GM23248 (cell line): ENCODE data around the gene PTPRN2. TPM values are rescaled to one million over a fixed set of nuclear protein-coding genes. Genes with fewer than 3 reads are reported as not detected.

Experiments
- DNase-seq: peaks from one replicate; pipeline ENCODE4 v3.0.0-alpha.2; 2015
- H2AFZ ChIP-seq: fragments of 200-600 bp; sonication (generic); 2 replicates; pipeline ENCODE4 v1.6.1; 2016; ENCODE audit warnings: antibody characterized with exemption
- H3F3A ChIP-seq: fragments of 200-600 bp; sonication (generic); 2 replicates; pipeline ENCODE4 v1.6.1; 2016; ENCODE audit warnings: mild to moderate bottlenecking, antibody characterized with exemption, mixed run types; ENCODE audit not compliant: insufficient read depth
- H3K27ac ChIP-seq: fragments of 200-600 bp; sonication (generic); 2 replicates; pipeline ENCODE4 v1.5.1; 2016; ENCODE audit warnings: mild to moderate bottlenecking
- H3K27me3 ChIP-seq: fragments of 200-600 bp; sonication (generic); replicated peaks from 2 replicates; pipeline ENCODE4 v1.6.1; 2016; ENCODE audit warnings: mild to moderate bottlenecking; ENCODE audit not compliant: insufficient read depth
- H3K36me3 ChIP-seq: fragments of 200-600 bp; sonication (generic); 2 replicates; pipeline ENCODE4 v1.6.1; 2016; ENCODE audit warnings: low read depth, mild to moderate bottlenecking
- H3K4me1 ChIP-seq: fragments of 200-600 bp; sonication (generic); 2 replicates; pipeline ENCODE4 v1.6.1; 2016; ENCODE audit warnings: mild to moderate bottlenecking; ENCODE audit not compliant: insufficient read depth
- H3K4me2 ChIP-seq: fragments of 200-600 bp; sonication (generic); one replicate; pipeline ENCODE4 v1.6.1; 2016; ENCODE audit warnings: mild to moderate bottlenecking; ENCODE audit not compliant: unreplicated experiment
- H3K4me3 ChIP-seq: fragments of 200-600 bp; sonication (generic); 2 replicates; pipeline ENCODE4 v1.5.1; 2016; ENCODE audit warnings: mild to moderate bottlenecking
- H3K79me2 ChIP-seq: fragments of 200-600 bp; sonication (generic); 2 replicates; pipeline ENCODE4 v1.6.1; 2016; ENCODE audit warnings: mild to moderate bottlenecking; ENCODE audit not compliant: insufficient read depth
- H3K9ac ChIP-seq: fragments of 200-600 bp; sonication (generic); 2 replicates; pipeline ENCODE4 v1.6.1; 2016; ENCODE audit warnings: mild to moderate bottlenecking
- H3K9me2 ChIP-seq: fragments of 200-600 bp; sonication (generic); 2 replicates; pipeline ENCODE4 v1.6.1; 2016; ENCODE audit warnings: mixed run types, mild to moderate bottlenecking, moderate library complexity; ENCODE audit not compliant: insufficient read depth
- H3K9me3 ChIP-seq: fragments of 200-600 bp; sonication (generic); one replicate; pipeline ENCODE4 v1.6.1; 2017; ENCODE audit warnings: low read depth
- H4K20me1 ChIP-seq: fragments of 200-600 bp; sonication (generic); 2 replicates; pipeline ENCODE4 v1.6.0; 2016; ENCODE audit not compliant: insufficient read depth
- EZH2 ChIP-seq: fragments of 200-600 bp; sonication (generic); IDR thresholded peaks from 2 replicates; pipeline ENCODE4 v1.6.1; 2018; ENCODE audit warnings: antibody characterized with exemption, mild to moderate bottlenecking; ENCODE audit not compliant: insufficient read depth, poor library complexity, severe bottlenecking
- EZH2phosphoT487 ChIP-seq: fragments of 200-600 bp; sonication (generic); IDR thresholded peaks from 2 replicates; pipeline ENCODE4 v1.6.1; 2018; ENCODE audit warnings: antibody characterized with exemption, moderate library complexity, mild to moderate bottlenecking, low read depth; ENCODE audit not compliant: insufficient read depth
- WGBS, 2 experiments: methylation state at CpG; one replicate each; pipeline ENCODE4 v1.1.6; 2015 to 2017; ENCODE audit warnings: low lambda C conversion rate in 2 of 2, low coverage in 1 of 2; ENCODE audit errors: missing lambda C conversion rate in 2 of 2; 5-methylcytosine and 5-hydroxymethylcytosine counted together
- in situ Hi-C: fragments of 300-500 bp; cut with MboI; formaldehyde crosslinking; loops from 2 replicates; pipeline ENCODE4 v1.15.0; 2020
- polyA plus RNA-seq: library from polyadenylated mRNA; unstranded; fragments of >200 nt; fragmentation: Nextera tagmentation; extraction: Ambion mirVana; gene quantifications from 2 replicates; pipeline ENCODE4 v1.2.1, GENCODE V29; 2016
- total RNA-seq: library from RNA; depleted of rRNA; stranded (reverse); fragments of >200 nt; shearing (Covaris generic); gene quantifications from 2 replicates; pipeline ENCODE4 v1.2.3, GENCODE V29; 2014

Gene PTPRN2
- total and polyA plus RNA-seq, 2 experiments from 2014 or later, result 0.13 TPM; not detected in 1

- no peaks in the 10 kb centered on the region for H3K27me3 ChIP-seq
- no peak overlapping the region for H3K4me3 ChIP-seq
- in situ Hi-C loops, result no loop called here
- H3K4me2 ChIP-seq, result no peak overlapping the region
- no peaks in the 10 kb centered on the region for H3F3A ChIP-seq
- DNase-seq, result no peak
- TF ChIP-seq EZH2phosphoT487, result no peak
- TF ChIP-seq EZH2, result no peak
- H3K9me3 ChIP-seq, result no peaks in the 10 kb centered on the region
- WGBS, 2 experiments, result 58 to 66% methylated on average over 9 of the region's 9 CpGs
- H3K36me3 ChIP-seq, result no peaks in the 10 kb centered on the region
- H3K9me2 ChIP-seq, result no peaks in the 10 kb centered on the region
- H3K27ac ChIP-seq, result no peak overlapping the region
- H2AFZ ChIP-seq, result no peak overlapping the region
- no peaks in the 10 kb centered on the region for H3K4me1 ChIP-seq
- H3K79me2 ChIP-seq, result no peaks in the 10 kb centered on the region
- H4K20me1 ChIP-seq, result no peaks in the 10 kb centered on the region
- H3K9ac ChIP-seq, result no peak overlapping the region
Measured at GRCh38 chr7:158557441-158557755, 30.2 kb downstream of the PTPRN2 start.

GRCh38 chr7:158556721-158557440 lies 30.7 kb downstream of the PTPRN2 start:
- no peaks in the 10 kb centered on the region for H3F3A ChIP-seq
- no peak overlapping the region for H3K9ac ChIP-seq
- 82 to 89% methylated on average over 14 to 59 of the region's 69 CpGs for WGBS, 2 experiments
- no peak overlapping the region for H3K4me3 ChIP-seq
- H2AFZ ChIP-seq, result no peak overlapping the region
- in situ Hi-C loops, result no loop called here
- no peaks in the 10 kb centered on the region for H3K27me3 ChIP-seq
- H3K27ac ChIP-seq, result no peak overlapping the region
- H3K4me1 ChIP-seq, result no peaks in the 10 kb centered on the region
- no peaks in the 10 kb centered on the region for H3K79me2 ChIP-seq
- no peak for DNase-seq
- no peaks in the 10 kb centered on the region for H4K20me1 ChIP-seq
- H3K36me3 ChIP-seq, result no peaks in the 10 kb centered on the region
- H3K9me2 ChIP-seq, result no peaks in the 10 kb centered on the region
- no peak for TF ChIP-seq EZH2phosphoT487
- TF ChIP-seq EZH2, result no peak
- no peaks in the 10 kb centered on the region for H3K9me3 ChIP-seq
- H3K4me2 ChIP-seq, result no peak overlapping the region

GRCh38 chr7:158555034-158555520 lies 32.5 kb downstream of the PTPRN2 start:
- no peaks in the 10 kb centered on the region for H3K9me3 ChIP-seq
- no peak overlapping the region for H3K27ac ChIP-seq
- no peaks in the 10 kb centered on the region for H3F3A ChIP-seq
- 58 to 61% methylated on average over 18 of the region's 18 CpGs for WGBS, 2 experiments
- H3K9me2 ChIP-seq, result no peaks in the 10 kb centered on the region
- no peak for TF ChIP-seq EZH2phosphoT487
- TF ChIP-seq EZH2, result no peak
- in situ Hi-C loops, result no loop called here
- no peaks in the 10 kb centered on the region for H3K4me1 ChIP-seq
- DNase-seq, result no peak
- H4K20me1 ChIP-seq, result no peaks in the 10 kb centered on the region
- no peak overlapping the region for H2AFZ ChIP-seq
- no peaks in the 10 kb centered on the region for H3K27me3 ChIP-seq
- no peaks in the 10 kb centered on the region for H3K36me3 ChIP-seq
- no peak overlapping the region for H3K4me2 ChIP-seq
- no peaks in the 10 kb centered on the region for H3K79me2 ChIP-seq
- H3K4me3 ChIP-seq, result no peak overlapping the region
- H3K9ac ChIP-seq, result no peak overlapping the region

- 45% methylated on average over 12 of the region's 12 CpGs for WGBS, 2 experiments
- Histone ChIP-seq H3K27ac (no peak overlapping the region), H3K9me3 (no peaks in the 10 kb centered on the region), H3K36me3 (no peaks in the 10 kb centered on the region), H3K27me3 (no peaks in the 10 kb centered on the region), H3K4me3 (no peak overlapping the region), H3K4me2 (no peak overlapping the region), H3F3A (no peaks in the 10 kb centered on the region), H3K4me1 (no peaks in the 10 kb centered on the region), H2AFZ (no peak overlapping the region), H3K9ac (no peak overlapping the region), H3K9me2 (no peaks in the 10 kb centered on the region), H4K20me1 (no peaks in the 10 kb centered on the region), H3K79me2 (no peaks in the 10 kb centered on the region)
- no peak for DNase-seq
- in situ Hi-C loops, result no loop called here
- no peak for TF ChIP-seq EZH2
- TF ChIP-seq EZH2phosphoT487, result no peak
Measured at GRCh38 chr7:158550886-158551452, 36.7 kb downstream of the PTPRN2 start.

GRCh38 chr7:158550394-158550700 lies 37.3 kb downstream of the PTPRN2 start:
- in situ Hi-C loops, result no loop called here
- H3K9me3 ChIP-seq, result no peaks in the 10 kb centered on the region
- TF ChIP-seq EZH2 (no peak), EZH2phosphoT487 (no peak)

More at GRCh38 chr7:158550394-158550700, 37.3 kb downstream of the PTPRN2 start:
- no peaks in the 10 kb centered on the region for H3K27me3 ChIP-seq
- no peaks in the 10 kb centered on the region for H3K36me3 ChIP-seq
- H3K4me1 ChIP-seq, result no peaks in the 10 kb centered on the region
- 21 to 22% methylated on average over 7 of the region's 7 CpGs for WGBS, 2 experiments
- H3K27ac ChIP-seq, result no peak overlapping the region
- no peak overlapping the region for H3K4me2 ChIP-seq
- no peak overlapping the region for H2AFZ ChIP-seq
- DNase-seq, result no peak
- H3K79me2 ChIP-seq, result no peaks in the 10 kb centered on the region
- H3F3A ChIP-seq, result no peaks in the 10 kb centered on the region
- no peaks in the 10 kb centered on the region for H3K9me2 ChIP-seq
- H4K20me1 ChIP-seq, result no peaks in the 10 kb centered on the region
- H3K4me3 ChIP-seq, result no peak overlapping the region
- H3K9ac ChIP-seq, result no peak overlapping the region
